Endodermal cell (in vitro differentiated cells): Measurements from ENCODE around the gene RAB38. TPM values are rescaled to one million over a fixed set of nuclear protein-coding genes. Genes with fewer than 3 reads are reported as not detected.

Source experiments
- DNase-seq: peaks from one replicate; pipeline ENCODE4 v3.0.0-alpha.2; 2017
- H3K27ac ChIP-seq: 2 replicates; pipeline ENCODE4 v1.5.1; 2013; ENCODE audit warnings: mild to moderate bottlenecking, low read depth, low read length, moderate library complexity
- H3K27me3 ChIP-seq: 2 replicates; pipeline ENCODE4 v1.6.1; 2013; ENCODE audit warnings: mild to moderate bottlenecking, low read length, moderate library complexity; ENCODE audit not compliant: insufficient read depth, control insufficient read depth, poor library complexity, severe bottlenecking
- H3K36me3 ChIP-seq: 2 replicates; pipeline ENCODE4 v1.7.0; 2013; ENCODE audit warnings: mild to moderate bottlenecking, low read length, moderate library complexity; ENCODE audit not compliant: control insufficient read depth, insufficient read depth
- H3K4me1 ChIP-seq: one replicate; pipeline ENCODE4 v1.7.0; 2013; ENCODE audit warnings: low read length; ENCODE audit not compliant: control insufficient read depth, insufficient read depth
- H3K4me3 ChIP-seq: 2 replicates; pipeline ENCODE4 v1.5.1; 2013; ENCODE audit warnings: mild to moderate bottlenecking, low read length, moderate library complexity
- H3K9ac ChIP-seq: 2 replicates; pipeline ENCODE4 v1.6.1; 2013; ENCODE audit warnings: mild to moderate bottlenecking, low read length, moderate library complexity; ENCODE audit not compliant: poor library complexity, severe bottlenecking; ENCODE audit errors: extremely low read depth
- H3K9me3 ChIP-seq: 2 replicates; pipeline ENCODE4 v1.6.1; 2013; ENCODE audit warnings: mild to moderate bottlenecking, low read length, moderate library complexity; ENCODE audit not compliant: control insufficient read depth
- H3K27ac Mint-ChIP-seq: 2 replicates; pipeline ENCODE4 v1.8.0; 2020; ENCODE audit warnings: mixed read lengths
- H3K27me3 Mint-ChIP-seq: 2 replicates; pipeline ENCODE4 v1.8.0; 2021; ENCODE audit warnings: mild to moderate bottlenecking, mixed read lengths; ENCODE audit not compliant: insufficient read depth
- H3K36me3 Mint-ChIP-seq: 2 replicates; pipeline ENCODE4 v1.8.0; 2020; ENCODE audit warnings: low read depth, mixed read lengths
- H3K4me1 Mint-ChIP-seq: 2 replicates; pipeline ENCODE4 v1.8.0; 2020; ENCODE audit warnings: mixed read lengths
- H3K4me3 Mint-ChIP-seq: 2 replicates; pipeline ENCODE4 v1.8.0; 2020; ENCODE audit warnings: mild to moderate bottlenecking, moderate library complexity, mixed read lengths
- H3K9me3 Mint-ChIP-seq: 2 replicates; pipeline ENCODE4 v1.8.0; 2020; ENCODE audit warnings: mild to moderate bottlenecking, mixed read lengths
- WGBS, 2 experiments: methylation state at CpG; one replicate each; pipeline versions ENCODE4 v1.1.5 to v1.1.7; 2013; ENCODE audit warnings: missing lambda C conversion rate in 2 of 2, mixed read lengths in 1 of 2; ENCODE audit not compliant: insufficient coverage in 1 of 2, insufficient read length in 1 of 2; 5-methylcytosine and 5-hydroxymethylcytosine counted together
- total RNA-seq, 2 donors: library from RNA; stranded (reverse); fragmentation: NEBNext Ultra II Directional in 1 of 2; extraction: Animal tissue kit (Norgen Biotek cat#: 25700) in 1 of 2; gene quantifications; 2 replicates in 1 of 2; 3 replicates in 1 of 2; pipeline ENCODE4 v1.2.1, GENCODE V29; 2021
- TF ChIP-seq, protein P1 (sequence below): fragments of 200-600 bp; sonication (generic); conservative IDR thresholded peaks from 2 replicates; pipeline ENCODE4 v1.5.0; 2021; ENCODE audit warnings: antibody characterized with exemption, mild to moderate bottlenecking

RAB38 gene
- total RNA-seq, 2 donors from 2014 or later = 12.3 to 15.0 TPM

DNA sequence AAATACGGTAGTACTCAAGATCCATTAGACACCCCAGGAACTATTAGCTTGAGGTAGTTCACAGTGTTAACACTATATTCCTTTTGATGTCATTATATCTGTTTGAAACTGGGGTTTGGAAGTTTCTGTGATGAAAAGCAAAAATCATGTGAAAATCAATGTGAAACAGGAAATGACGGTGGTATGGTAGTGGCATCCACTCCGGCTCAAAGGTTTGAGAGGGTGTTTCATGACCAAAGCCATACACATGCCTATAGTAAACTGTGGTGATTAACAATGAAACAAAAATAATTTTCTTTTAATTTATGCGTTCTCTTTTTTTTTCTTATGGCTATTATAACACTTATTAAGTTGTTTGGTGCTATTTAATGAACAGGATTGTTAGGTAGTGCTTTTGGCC, 10.9 kb downstream of the RAB38 start:
- Histone ChIP-seq H3K4me3 (no peak overlapping the region), H3K9ac (no peak overlapping the region), H3K27ac (no peak overlapping the region), H3K4me1 (no peaks in the 10 kb centered on the region), H3K27me3 (no peaks in the 10 kb centered on the region), H3K36me3 (no peaks in the 10 kb centered on the region), H3K9me3 (no peaks in the 10 kb centered on the region)
- WGBS, 2 experiments = 94 to 100% methylated on average over 3 of the region's 4 CpGs
- DNase-seq = no peak
- TF ChIP-seq, protein P1, sequence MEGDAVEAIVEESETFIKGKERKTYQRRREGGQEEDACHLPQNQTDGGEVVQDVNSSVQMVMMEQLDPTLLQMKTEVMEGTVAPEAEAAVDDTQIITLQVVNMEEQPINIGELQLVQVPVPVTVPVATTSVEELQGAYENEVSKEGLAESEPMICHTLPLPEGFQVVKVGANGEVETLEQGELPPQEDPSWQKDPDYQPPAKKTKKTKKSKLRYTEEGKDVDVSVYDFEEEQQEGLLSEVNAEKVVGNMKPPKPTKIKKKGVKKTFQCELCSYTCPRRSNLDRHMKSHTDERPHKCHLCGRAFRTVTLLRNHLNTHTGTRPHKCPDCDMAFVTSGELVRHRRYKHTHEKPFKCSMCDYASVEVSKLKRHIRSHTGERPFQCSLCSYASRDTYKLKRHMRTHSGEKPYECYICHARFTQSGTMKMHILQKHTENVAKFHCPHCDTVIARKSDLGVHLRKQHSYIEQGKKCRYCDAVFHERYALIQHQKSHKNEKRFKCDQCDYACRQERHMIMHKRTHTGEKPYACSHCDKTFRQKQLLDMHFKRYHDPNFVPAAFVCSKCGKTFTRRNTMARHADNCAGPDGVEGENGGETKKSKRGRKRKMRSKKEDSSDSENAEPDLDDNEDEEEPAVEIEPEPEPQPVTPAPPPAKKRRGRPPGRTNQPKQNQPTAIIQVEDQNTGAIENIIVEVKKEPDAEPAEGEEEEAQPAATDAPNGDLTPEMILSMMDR = no peak
- Mint-ChIP-seq H3K27me3 (no peaks in the 10 kb centered on the region), H3K4me3 (no peak overlapping the region), H3K9me3 (peaks cover 7% of the 10 kb centered on the region), H3K27ac (no peak overlapping the region), H3K36me3 (no peaks in the 10 kb centered on the region), H3K4me1 (peaks cover 4% of the 10 kb centered on the region)

DNA sequence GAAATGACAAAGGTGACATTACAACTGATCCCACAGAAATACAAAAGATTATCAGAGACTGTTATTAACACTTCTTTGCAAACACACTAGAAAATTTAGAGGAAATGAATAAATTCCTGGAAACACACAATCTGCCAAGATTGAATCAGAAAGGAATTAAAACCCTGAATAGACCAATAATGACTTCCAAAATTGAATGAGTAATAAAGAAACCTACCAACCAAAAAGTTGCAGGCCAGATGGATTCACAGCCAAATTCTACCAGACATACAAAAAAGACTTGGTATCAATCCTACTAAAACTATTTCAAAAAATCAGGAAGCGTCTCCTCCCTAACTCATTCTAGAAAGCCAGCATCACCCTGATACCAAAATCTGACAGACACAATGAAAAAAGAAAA, 17.2 kb downstream of the RAB38 start:
- DNase-seq = no peak
- Histone ChIP-seq H3K9ac (no peak overlapping the region), H3K36me3 (no peaks in the 10 kb centered on the region), H3K27me3 (no peaks in the 10 kb centered on the region), H3K9me3 (peaks cover 27% of the 10 kb centered on the region), H3K4me1 (no peaks in the 10 kb centered on the region), H3K4me3 (no peak overlapping the region), H3K27ac (no peak overlapping the region)
- H3K9me3 Mint-ChIP-seq = peaks cover 38% of the 10 kb centered on the region
- no peak overlapping the region for H3K4me3 Mint-ChIP-seq
- TF ChIP-seq, protein P1 = no peak
- no peaks in the 10 kb centered on the region for H3K27me3 Mint-ChIP-seq
- H3K4me1 Mint-ChIP-seq = no peaks in the 10 kb centered on the region
- WGBS, 2 experiments = 92 to 100% methylated on average over 1 of the region's 1 CpG
- peaks cover 12% of the 10 kb centered on the region for H3K36me3 Mint-ChIP-seq
- no peak overlapping the region for H3K27ac Mint-ChIP-seq

DNA sequence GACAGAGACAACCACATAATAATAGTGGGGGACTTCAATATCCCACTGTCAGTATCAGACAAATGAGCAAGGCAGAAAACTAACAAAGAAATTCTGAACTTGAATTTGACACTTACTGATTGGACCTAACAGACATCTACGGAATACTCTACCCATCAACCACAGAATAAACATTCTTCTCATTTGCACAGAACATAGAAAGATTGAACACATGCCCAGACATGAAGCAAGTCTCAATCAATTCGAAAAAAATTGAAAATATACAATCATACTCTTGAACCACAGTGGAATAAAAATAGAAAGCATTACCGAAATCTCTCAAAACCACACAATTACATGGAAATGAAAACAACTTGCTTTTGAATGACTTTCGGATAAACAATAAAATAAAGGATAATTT, 17.9 kb downstream of the RAB38 start:
- Histone ChIP-seq H3K36me3 (no peaks in the 10 kb centered on the region), H3K27ac (no peak overlapping the region), H3K4me3 (no peak overlapping the region), H3K9me3 (peaks cover 27% of the 10 kb centered on the region), H3K9ac (no peak overlapping the region), H3K4me1 (no peaks in the 10 kb centered on the region), H3K27me3 (no peaks in the 10 kb centered on the region)
- H3K9me3 Mint-ChIP-seq = peaks cover 38% of the 10 kb centered on the region
- TF ChIP-seq, protein P1 = no peak
- H3K4me1 Mint-ChIP-seq = no peaks in the 10 kb centered on the region
- DNase-seq = no peak
- H3K4me3 Mint-ChIP-seq = no peak overlapping the region
- H3K27me3 Mint-ChIP-seq = no peaks in the 10 kb centered on the region
- peaks cover 12% of the 10 kb centered on the region for H3K36me3 Mint-ChIP-seq
- WGBS, 2 experiments = 88 to 100% methylated on average over 1 to 3 of the region's 4 CpGs
- no peak overlapping the region for H3K27ac Mint-ChIP-seq
